Measurements from ENCODE around the gene MAP2K3. TPM values are rescaled to one million over a fixed set of nuclear protein-coding genes. Genes with fewer than 3 reads are reported as not detected.

The MAP2K3 gene
- total and polyA plus RNA-seq, 12 donors = 28.9 to 103 (median 60.4) TPM

- Histone ChIP-seq H3K9me3 (no peaks in the 10 kb centered on the region), H3K27ac (peak overlapping the region; percentile 71 to 99 (median 96)), H3K4me3 (peak overlapping the region in 7 of 10 donors; percentile 23 to 99 (median 98)), H3K36me3 (peaks cover 0 to 33% (median 0%) of the 10 kb centered on the region in 9 donors), H3K27me3 (peaks cover 0 to 4% (median 0%) of the 10 kb centered on the region in 7 donors), H3K4me1 (peaks cover 37 to 74% (median 54%) of the 10 kb centered on the region in 9 donors)
- DNase-seq (no peak), ATAC-seq (no peak)
- peak in 5 of 9 donors; percentile 3 to 30 (median 30) for TF ChIP-seq CTCF (IDR thresholded peaks at IDR 0.05)
- intact Hi-C loops (cut with DNase I) = loop anchor here in 7 of 10 donors (5.0 to 10.0 kb wide), 5 partner anchors 74 to 246 kb away; partner anchors contain the start of genes USP22 (in 3 of the 7) and TMEM11 (in 2 of the 7)
- 58 to 63% methylated on average over 6 of the region's 6 CpGs for WGBS, 2 donors
Measured at GRCh38 chr17:21288571-21289017, 4.1 kb downstream of the MAP2K3 start.

DNA sequence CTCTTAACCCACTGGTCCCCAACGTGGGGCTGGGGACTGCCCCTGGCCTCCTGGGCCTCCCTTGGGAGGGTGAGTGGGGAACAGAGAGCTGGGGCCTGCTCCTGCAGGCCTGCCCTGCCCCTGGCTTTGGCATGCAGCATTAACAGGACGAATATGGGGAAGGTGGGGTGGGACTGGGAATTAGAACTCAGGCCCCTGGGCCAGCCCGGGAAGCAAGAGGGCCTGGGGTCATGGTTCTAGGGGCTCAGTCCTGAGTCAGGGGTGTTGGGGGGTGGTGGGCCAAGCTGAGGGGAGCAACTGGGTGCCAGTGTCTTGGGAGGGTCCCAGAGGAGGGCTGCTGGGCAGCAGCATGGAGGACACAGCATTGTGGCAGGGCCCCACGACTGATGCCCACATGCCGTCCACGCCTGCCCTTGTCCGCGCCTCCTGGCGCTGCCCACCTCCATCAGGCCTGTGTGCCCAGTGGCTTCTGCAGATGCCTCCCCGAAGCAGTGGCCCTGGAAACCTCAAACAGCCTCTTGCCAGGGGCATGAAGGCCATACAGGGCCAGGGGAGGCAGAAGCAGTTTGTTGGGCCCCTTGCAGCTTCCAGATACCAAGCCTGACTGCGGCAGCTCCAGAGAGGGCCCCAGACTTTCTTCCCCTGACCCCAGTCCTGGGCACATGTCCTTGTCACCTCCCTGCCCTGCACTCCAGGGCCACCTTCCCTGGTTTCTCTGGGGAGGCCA is 4.8 kb downstream of the MAP2K3 start:
- Histone ChIP-seq H3K9me3 (no peaks in the 10 kb centered on the region), H3K27ac (peak overlapping the region; percentile 62 to 99 (median 96)), H3K4me1 (peaks cover 32 to 73% (median 49%) of the 10 kb centered on the region in 9 donors), H3K4me3 (no peak overlapping the region), H3K36me3 (peaks cover 0 to 36% (median 0%) of the 10 kb centered on the region in 9 donors), H3K27me3 (peaks cover 0 to 4% (median 0%) of the 10 kb centered on the region in 7 donors)
- 72 to 75% methylated on average over 11 of the region's 11 CpGs for WGBS, 2 donors
- DNase-seq (no peak), ATAC-seq (no peak)
- intact Hi-C loops (cut with DNase I) = loop anchor here in 7 of 10 donors (5.0 to 10.0 kb wide), 5 partner anchors 75 to 247 kb away; partner anchors contain the start of genes USP22 (in 3 of the 7) and TMEM11 (in 2 of the 7)
- TF ChIP-seq CTCF (IDR thresholded peaks at IDR 0.05) = no peak

- ATAC-seq (peak; percentile 12 to 78 (median 49)), DNase-seq (peak; percentile 83 to 85)
- WGBS, 2 donors = 42 to 59% methylated on average over 18 of the region's 18 CpGs
- intact Hi-C loops (cut with DNase I) = loop anchor here in 7 of 10 donors (5.0 to 10.0 kb wide), 5 partner anchors 75 to 248 kb away; partner anchors contain the start of genes USP22 (in 3 of the 7) and TMEM11 (in 2 of the 7)
- Histone ChIP-seq H3K27me3 (peaks cover 0 to 4% (median 0%) of the 10 kb centered on the region in 7 donors), H3K4me3 (no peak overlapping the region), H3K36me3 (peaks cover 0 to 36% (median 0%) of the 10 kb centered on the region in 9 donors), H3K4me1 (peaks cover 35 to 80% (median 55%) of the 10 kb centered on the region in 9 donors), H3K9me3 (no peaks in the 10 kb centered on the region), H3K27ac (peak overlapping the region; percentile 62 to 99 (median 96))
- TF ChIP-seq CTCF (IDR thresholded peaks at IDR 0.05) = peak in 4 of 9 donors; percentile 6 to 12 (median 10)
Measured at GRCh38 chr17:21289902-21290571, 5.5 kb downstream of the MAP2K3 start.

DNA sequence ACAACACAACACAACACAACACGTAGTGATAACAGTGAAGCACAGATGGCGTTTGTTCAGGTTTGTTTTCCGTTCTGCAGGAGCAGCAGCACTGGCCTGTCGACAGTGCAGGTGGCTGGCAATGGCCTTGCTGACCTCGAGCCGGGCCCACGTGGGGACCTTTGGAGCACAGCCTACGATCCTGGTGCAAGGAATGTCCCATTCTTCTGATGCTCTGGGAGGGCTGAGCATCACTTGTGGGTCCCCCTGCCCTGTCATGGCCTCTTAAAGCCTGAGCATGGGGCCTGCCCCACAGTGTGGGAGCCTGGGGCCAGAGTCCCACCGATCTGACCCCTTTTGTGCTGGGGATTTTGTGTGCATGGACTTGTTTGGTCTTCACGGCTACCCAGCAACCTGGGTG is 6.8 kb downstream of the MAP2K3 start:
- TF ChIP-seq CTCF (IDR thresholded peaks at IDR 0.05) = no peak
- ATAC-seq = no peak
- H3K27me3 ChIP-seq = peaks cover 0 to 4% (median 0%) of the 10 kb centered on the region in 7 donors
- peaks cover 43 to 80% (median 60%) of the 10 kb centered on the region in 9 donors for H3K4me1 ChIP-seq
- DNase-seq = no peak
- intact Hi-C loops (cut with DNase I) = no loop called here
- H3K9me3 ChIP-seq = no peaks in the 10 kb centered on the region
- H3K36me3 ChIP-seq = peaks cover 0 to 41% (median 0%) of the 10 kb centered on the region in 9 donors
- peak overlapping the region in 1 of 10 donors; percentile 98 for H3K27ac ChIP-seq
- 64% methylated on average over 10 of the region's 10 CpGs for WGBS, 2 donors
- no peak overlapping the region for H3K4me3 ChIP-seq

All from heart right ventricle (tissue), 16 donors.